Ammon's horn (tissue), 1 donor: Measurements from ENCODE around the gene PRDM1.

ENCODE experiments used
- DNase-seq: peaks from one replicate; pipeline ENCODE4 v3.0.0-alpha.2; 2016; ENCODE audit warnings: low spot score

PRDM1 gene

GRCh38 chr6:106097411-106098231, 11.5 kb downstream of the PRDM1 start:
- DNase-seq: peak; percentile 34

GRCh38 chr6:106098383-106099234, 12.5 kb downstream of the PRDM1 start:
- no peak for DNase-seq

DNA sequence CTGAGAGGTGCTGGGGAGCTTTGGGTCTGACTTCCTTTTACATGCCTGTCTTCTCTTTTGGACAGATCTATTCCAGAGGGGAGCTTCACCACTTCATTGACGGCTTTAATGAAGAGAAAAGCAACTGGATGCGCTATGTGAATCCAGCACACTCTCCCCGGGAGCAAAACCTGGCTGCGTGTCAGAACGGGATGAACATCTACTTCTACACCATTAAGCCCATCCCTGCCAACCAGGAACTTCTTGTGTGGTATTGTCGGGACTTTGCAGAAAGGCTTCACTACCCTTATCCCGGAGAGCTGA, 13.1 kb downstream of the PRDM1 start:
- DNase-seq: no peak

DNA sequence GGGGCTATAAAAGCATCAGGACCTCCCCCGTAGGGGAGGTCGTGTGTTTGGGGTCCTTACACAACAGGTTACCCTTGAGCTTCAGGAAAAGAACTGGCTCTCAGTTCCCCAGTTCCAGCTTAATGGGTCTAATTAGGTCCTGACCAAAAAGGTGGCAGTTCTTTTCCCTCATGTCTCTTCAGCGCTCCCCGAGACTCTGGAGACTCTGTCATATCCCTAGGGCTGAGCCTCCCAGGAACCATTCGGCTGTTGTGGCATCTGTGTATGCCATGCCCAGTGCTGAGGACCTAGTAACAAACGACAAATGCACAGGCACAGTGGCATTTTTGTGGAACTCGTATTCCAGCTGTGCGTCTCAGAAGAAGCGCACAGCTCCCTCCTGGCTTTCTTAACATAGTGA, 14.6 kb downstream of the PRDM1 start:
- no peak for DNase-seq

- DNase-seq: no peak
Measured at GRCh38 chr6:106101466-106101865, 15.3 kb downstream of the PRDM1 start.

DNA sequence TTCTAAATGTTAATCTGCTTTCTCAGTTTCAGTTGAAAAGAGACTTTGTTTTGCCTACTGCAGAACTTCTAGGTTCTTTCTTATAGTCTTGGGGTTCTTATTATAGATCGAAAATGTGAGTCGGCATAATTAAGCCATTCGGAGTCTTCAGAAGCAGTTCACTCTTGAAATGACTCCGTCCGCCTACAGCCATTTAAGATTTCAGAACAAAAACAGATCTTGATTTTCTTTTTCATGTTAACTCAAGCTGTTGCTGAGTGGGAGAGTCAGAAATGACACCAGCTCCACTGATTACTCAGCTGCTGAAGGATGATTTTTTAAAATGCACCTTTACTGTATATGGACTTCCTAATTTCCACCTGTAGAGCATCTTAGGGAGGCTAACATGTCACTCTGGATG, 15.9 kb downstream of the PRDM1 start:
- no peak for DNase-seq

- no peak for DNase-seq
Measured at GRCh38 chr6:106102967-106103727, 17.0 kb downstream of the PRDM1 start.

GRCh38 chr6:106103728-106104109, 17.6 kb downstream of the PRDM1 start:
- no peak for DNase-seq

GRCh38 chr6:106104476-106104875, 18.3 kb downstream of the PRDM1 start:
- DNase-seq: no peak

GRCh38 chr6:106104941-106105340, 18.8 kb downstream of the PRDM1 start:
- DNase-seq: no peak

DNA sequence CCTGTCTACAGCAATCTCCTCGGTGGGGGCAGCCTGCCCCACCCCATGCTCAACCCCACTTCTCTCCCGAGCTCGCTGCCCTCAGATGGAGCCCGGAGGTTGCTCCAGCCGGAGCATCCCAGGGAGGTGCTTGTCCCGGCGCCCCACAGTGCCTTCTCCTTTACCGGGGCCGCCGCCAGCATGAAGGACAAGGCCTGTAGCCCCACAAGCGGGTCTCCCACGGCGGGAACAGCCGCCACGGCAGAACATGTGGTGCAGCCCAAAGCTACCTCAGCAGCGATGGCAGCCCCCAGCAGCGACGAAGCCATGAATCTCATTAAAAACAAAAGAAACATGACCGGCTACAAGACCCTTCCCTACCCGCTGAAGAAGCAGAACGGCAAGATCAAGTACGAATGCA, 19.4 kb downstream of the PRDM1 start:
- DNase-seq: no peak

DNA sequence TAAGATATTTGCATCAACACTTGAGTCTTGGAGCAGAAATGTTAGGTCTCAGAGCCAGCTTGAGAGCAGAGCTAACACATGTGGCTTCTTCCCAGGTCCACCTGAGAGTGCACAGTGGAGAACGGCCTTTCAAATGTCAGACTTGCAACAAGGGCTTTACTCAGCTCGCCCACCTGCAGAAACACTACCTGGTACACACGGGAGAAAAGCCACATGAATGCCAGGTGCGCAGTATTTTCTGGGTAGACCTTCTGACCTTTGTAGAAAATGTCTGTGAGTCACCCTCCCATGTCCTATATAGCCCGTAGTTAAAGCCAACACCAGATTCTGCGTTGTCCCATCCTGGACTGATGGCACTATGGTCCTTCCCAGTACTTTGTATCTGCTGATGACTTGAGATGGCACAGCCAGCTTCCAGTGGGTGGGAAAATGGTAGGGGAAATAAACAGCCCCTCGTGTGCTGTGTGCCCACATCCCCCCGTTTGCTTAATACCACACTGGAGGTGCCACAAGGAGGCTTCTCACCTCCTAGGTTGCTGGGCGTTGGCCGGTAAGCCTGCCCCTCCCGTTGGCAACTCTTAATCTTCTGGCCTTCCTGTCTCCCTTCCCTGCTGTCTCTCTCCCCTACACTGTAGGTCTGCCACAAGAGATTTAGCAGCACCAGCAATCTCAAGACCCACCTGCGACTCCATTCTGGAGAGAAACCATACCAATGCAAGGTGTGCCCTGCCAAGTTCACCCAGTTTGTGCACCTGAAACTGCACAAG, 20.3 kb downstream of the PRDM1 start:
- DNase-seq: no peak

DNA sequence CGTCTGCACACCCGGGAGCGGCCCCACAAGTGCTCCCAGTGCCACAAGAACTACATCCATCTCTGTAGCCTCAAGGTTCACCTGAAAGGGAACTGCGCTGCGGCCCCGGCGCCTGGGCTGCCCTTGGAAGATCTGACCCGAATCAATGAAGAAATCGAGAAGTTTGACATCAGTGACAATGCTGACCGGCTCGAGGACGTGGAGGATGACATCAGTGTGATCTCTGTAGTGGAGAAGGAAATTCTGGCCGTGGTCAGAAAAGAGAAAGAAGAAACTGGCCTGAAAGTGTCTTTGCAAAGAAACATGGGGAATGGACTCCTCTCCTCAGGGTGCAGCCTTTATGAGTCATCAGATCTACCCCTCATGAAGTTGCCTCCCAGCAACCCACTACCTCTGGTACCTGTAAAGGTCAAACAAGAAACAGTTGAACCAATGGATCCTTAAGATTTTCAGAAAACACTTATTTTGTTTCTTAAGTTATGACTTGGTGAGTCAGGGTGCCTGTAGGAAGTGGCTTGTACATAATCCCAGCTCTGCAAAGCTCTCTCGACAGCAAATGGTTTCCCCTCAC, 21.0 kb downstream of the PRDM1 start:
- DNase-seq: no peak

DNA sequence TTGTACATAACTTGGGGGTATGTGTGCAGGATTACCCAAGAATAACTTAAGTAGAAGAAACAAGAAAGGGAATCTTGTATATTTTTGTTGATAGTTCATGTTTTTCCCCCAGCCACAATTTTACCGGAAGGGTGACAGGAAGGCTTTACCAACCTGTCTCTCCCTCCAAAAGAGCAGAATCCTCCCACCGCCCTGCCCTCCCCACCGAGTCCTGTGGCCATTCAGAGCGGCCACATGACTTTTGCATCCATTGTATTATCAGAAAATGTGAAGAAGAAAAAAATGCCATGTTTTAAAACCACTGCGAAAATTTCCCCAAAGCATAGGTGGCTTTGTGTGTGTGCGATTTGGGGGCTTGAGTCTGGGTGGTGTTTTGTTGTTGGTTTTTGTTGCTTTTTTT, 22.0 kb downstream of the PRDM1 start:
- no peak for DNase-seq

GRCh38 chr6:106109029-106109428, 22.9 kb downstream of the PRDM1 start:
- DNase-seq: no peak

DNA sequence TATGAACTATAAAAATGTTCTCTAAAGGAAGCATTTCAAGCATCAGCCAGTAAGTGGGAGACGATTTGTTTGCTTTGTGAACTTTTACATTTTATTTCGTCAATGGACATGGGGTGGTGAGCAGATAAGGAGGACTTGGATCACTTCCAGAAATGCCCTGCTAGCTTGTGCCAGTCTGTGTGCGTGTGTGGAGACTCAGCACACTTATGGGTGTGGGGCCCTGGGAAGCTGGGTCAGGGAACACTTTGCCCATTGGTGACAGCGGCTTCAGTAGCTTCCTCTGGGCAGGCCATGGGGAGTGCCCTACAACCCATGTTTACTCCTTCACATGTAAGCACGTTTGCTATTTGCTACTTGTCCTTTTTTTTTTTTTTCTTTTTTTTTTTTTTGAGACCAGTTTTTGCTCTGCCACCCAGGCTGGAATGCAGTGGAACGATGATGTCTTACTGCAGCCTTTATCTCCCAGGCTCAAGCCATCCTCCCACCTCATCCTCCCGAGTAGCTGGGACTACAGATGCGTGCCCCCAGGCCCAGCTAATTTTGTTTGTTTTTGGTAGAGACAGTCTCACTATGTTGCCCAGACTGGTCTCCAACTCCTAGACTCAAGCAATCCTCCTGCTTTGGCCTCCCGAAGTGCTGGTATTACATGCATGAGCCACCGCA, 24.2 kb downstream of the PRDM1 start:
- no peak for DNase-seq

GRCh38 chr6:106112433-106112832, 26.3 kb downstream of the PRDM1 start:
- no peak for DNase-seq

- no peak for DNase-seq
Measured at GRCh38 chr6:106113256-106113959, 27.3 kb downstream of the PRDM1 start.

- DNase-seq: no peak
Measured at GRCh38 chr6:106114492-106114891, 28.4 kb downstream of the PRDM1 start.

GRCh38 chr6:106115286-106115685, 29.1 kb downstream of the PRDM1 start:
- no peak for DNase-seq
